ENCODE measurements around the gene NWD2. TPM values are rescaled to one million over a fixed set of nuclear protein-coding genes. Genes with fewer than 3 reads are reported as not detected.

Gene NWD2
- total RNA-seq, 1 donor from 2014 or later, result not detected

DNA sequence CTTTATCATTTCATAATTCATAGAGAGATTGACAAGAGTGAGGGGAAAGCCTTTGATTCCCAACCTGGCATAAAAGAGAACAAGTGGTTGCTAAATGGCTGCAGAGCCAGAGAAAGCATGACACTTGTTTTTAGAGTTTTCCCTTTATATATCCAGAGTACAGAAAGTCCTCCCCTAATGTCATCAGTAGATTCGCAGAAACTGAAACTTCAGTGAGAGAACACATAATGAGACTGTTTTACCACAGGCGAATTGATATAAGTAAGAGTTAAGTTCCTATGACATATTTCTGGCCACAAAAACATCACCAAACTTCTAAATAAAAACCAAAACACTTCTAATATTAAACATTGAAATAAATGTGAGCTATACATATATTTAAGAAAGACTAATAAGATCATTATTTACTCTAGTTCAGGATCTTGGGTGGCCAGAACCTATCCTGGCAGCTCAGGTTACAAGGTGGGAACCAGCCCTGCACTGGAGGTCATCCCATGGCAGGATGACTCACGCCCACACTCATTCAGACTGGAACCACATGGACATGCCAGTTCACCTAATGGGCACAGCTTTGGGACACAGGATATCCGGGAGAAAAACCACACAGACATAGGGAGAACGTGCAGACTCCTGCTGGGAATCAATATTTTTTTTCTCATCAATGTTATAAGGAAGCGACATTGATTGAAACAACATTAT lies 35.5 kb downstream of the NWD2 start:
- DNase-seq (ENCODE audit: low read depth, low spot score), result no peak

DNA sequence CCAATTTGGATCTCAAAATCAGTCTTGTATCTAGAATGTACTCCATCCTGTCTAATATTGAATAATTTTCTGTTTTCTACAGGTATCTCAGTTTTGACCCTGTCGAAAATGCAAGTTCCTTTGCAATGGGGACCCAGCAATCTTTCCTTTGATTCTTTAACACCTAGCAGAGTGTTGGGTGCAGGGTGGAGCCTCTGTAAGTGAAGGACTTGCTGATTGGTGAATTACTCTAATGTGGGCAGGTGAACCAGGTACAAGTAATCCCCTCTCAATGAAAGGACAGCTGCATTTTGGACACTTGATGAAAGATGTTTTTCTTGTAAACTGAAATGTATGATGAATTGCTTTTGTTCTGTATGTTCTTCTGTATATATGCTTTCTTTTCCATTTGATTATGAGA lies 54.9 kb downstream of the NWD2 start:
- DNase-seq (ENCODE audit: low read depth, low spot score), result no peak

DNA sequence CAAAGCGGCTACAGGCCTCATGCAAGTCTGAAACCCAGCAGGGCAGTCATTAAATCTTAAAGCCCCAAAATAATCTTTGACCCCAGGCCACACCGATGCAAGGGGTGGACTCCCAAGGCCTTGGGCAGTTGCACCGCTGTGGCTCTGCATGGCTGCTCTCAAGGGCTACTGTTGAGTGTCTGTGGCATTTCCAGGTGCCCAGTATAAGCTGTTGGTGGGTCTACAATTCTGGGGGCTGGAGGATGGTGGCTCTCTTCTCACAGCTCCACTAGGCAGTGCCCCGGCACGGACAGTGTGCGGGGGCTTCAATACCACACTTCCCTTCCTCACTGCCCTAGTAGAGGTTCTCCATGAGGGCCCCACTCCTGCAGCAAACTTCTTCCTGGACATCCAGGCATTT lies 60.1 kb downstream of the NWD2 start:
- no peak for DNase-seq (ENCODE audit: low read depth, low spot score)

- no peak for DNase-seq (ENCODE audit: low read depth, low spot score)
These were observed 61.4 kb downstream of the NWD2 start for GRCh38 chr4:37305984-37306383.

DNA sequence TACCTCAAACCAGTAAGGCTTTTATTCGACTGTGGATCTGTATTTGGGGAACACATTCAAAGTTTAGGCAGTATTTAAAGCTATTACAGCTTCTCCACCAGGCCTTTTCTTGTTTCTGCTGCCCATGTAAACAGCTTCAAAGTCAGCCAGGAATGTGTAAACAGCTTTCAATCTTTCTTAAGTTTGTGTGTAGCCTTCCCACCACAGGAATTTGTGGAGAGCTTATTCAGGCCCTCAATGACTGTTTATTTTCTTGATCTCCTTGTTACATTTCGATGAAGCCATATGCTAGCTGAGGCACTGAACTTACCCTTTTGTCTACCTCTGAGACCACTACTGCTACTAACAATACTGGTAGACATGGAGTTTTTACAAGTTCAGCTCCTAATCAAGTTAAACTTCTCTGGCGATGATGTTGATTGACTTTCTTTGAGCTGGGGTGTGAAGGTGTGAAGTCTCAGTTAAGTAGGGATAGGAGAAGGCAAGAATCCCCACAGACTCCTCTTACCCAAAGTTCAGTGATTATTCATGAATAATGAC lies 72.6 kb downstream of the NWD2 start:
- DNase-seq (ENCODE audit: low read depth, low spot score), result no peak

DNA sequence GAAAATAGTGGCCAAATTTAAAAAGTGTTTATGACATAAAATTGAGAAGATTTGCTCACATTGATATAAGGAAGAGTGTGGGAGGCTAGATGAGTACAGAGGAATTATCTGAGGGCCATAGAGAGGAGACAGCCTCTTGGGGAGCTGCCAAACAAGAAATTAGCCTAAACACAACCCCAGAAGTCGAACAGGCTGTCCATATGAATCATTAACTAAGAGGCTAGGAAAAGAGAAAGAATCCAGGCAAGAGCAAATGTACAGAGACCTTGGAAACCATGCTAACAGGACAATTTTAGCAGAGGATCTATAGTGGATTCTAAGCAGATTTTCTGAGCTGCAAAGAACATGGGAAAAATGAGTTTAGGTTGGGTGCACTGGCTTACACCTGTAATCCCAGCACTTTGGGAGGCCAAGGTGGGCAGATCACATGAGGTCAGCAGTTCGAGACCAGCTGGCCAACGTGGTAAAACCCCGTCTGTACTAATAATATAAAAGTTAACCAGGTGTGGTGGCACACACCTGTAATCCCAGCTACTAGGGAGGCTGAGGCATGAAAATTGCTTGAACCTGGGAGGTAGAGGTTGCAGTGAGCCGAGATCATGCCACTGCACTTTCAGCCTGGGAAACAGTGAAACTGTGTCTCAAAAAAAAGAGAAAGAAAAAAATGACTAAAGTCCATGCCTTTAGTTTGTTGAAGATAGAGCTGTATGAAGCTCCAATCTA lies 76.1 kb downstream of the NWD2 start:
- DNase-seq (ENCODE audit: low read depth, low spot score), result no peak

GRCh38 chr4:37322122-37322521 lies 77.6 kb downstream of the NWD2 start:
- DNase-seq (ENCODE audit: low read depth, low spot score), result no peak

- no peak for DNase-seq (ENCODE audit: low read depth, low spot score)
These were observed 80.0 kb downstream of the NWD2 start for GRCh38 chr4:37324546-37324945.

DNA sequence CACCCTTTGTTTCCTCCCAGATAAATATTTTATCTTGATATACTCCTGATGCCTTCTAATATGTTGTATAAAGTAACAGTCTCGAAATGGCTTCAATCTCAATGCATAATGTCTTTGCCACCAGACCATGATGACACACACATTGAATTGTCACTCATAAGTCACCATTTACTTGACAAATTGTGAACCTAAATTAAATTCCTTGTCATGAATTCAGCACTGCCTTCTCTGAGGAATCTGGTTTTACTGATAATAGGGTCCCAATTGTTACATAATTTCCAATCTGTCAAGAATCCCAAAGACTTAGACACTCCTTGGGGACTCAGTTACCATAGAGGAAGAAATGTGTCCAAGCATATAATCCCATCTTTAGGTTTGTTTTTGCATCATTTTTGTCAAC lies 82.3 kb downstream of the NWD2 start:
- no peak for DNase-seq (ENCODE audit: low read depth, low spot score)

- DNase-seq (ENCODE audit: low read depth, low spot score), result no peak
These were observed 94.4 kb downstream of the NWD2 start for GRCh38 chr4:37338972-37339371.

GRCh38 chr4:37358748-37359147 lies 114.2 kb downstream of the NWD2 start:
- DNase-seq (ENCODE audit: low read depth, low spot score), result no peak

GRCh38 chr4:37359261-37359660 lies 114.7 kb downstream of the NWD2 start:
- no peak for DNase-seq (ENCODE audit: low read depth, low spot score)

DNA sequence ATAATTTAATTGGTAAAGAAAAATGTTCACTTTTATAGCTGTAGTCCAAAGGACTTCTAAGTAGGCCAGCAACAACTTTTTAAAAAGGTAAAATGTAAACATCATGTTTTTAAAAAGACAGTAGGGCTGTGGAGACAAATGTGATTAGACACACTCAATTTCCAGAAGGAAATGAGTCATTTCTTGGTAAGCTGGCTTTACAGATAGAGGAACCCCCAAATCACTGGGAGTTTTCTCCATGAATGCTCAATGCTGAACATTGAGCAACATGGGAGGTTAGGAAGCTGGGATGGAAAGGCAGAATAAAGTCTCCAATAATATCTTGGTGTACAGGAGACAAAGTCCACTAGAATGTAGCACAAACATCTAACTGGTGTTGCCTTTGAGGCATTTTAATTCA lies 121.3 kb downstream of the NWD2 start:
- no peak for DNase-seq (ENCODE audit: low read depth, low spot score)

DNA sequence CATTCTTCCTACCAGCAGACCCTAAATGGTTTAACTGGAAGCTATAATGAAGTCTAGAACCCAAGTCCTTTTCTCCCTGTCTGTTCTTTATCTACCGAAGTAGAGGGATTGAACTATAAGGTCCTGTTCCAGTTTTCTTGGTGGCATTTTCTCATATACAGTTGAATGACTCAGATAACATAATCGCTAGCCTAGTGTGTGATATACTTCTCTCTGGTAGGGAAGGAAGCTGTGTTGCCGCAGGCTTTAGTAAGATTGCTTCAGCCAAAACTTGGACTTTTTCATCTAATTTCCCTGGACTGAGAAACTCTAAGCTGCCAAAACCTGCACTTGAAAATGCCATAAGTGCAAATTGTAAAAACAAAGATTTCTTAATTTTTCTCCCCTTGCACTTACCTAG lies 123.4 kb downstream of the NWD2 start:
- no peak for DNase-seq (ENCODE audit: low read depth, low spot score)

- no peak for DNase-seq (ENCODE audit: low read depth, low spot score)
These were observed 125.5 kb downstream of the NWD2 start for GRCh38 chr4:37370052-37370451.

DNA sequence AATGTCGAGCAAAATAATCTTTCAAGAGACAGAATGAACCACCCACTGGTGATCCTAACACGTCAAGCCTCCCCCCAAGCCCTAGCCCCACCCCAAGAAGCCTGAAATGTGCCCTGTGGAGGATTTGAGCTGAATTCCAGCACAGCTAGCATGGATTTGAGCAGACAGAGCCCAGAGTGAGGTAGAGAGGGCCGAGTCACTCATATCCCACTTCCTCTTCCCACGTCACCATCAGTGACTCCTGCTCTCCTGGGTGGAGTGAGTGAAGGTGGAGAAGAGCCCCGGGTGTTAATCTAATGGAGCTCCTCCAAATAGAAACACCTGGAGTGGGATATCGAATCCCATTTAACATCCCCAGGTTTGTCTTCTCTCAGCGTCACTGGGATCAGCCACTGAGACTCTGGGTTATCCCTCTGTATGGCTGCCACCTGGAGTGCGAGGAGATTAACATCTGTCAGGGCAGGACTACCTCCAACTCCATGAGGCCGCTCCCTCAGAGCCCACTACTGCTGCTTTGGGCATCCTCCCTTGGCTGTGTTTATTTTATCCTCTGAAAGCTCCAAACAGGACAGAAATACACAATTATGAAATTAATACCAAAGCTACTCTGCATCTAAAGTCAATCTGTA lies 136.6 kb downstream of the NWD2 start:
- no peak for DNase-seq (ENCODE audit: low read depth, low spot score)

DNA sequence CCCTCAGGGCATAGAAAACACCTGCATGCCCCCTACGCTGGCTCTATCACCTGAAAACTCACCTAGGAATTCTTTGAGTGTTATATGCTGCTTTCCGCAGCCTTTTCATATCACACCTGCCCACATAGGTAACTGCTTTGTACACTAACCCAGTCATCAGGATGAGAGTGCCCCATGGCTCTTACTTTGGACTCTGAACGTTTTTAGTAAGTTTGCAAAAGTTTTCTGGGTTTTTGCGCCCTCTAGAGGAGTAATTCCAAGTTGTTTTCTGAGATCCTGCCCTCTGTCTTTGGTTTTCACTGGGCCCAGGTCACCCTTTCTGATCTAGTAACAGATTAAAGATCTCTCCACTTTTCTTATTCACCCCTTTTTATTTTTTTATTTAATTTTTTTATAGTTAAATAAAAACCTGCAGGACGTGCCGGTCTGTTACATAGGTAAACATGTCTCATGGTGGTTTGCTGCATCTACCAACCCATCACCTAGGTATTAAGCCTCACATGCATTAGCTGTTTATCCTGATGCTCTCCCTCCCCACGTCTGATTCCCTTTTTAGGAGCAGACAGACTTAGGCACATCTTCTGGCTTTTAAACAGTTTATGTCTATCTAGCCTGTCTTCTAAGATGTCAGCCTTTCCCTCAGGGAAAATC lies 139.2 kb downstream of the NWD2 start:
- DNase-seq (ENCODE audit: low read depth, low spot score), result no peak

DNA sequence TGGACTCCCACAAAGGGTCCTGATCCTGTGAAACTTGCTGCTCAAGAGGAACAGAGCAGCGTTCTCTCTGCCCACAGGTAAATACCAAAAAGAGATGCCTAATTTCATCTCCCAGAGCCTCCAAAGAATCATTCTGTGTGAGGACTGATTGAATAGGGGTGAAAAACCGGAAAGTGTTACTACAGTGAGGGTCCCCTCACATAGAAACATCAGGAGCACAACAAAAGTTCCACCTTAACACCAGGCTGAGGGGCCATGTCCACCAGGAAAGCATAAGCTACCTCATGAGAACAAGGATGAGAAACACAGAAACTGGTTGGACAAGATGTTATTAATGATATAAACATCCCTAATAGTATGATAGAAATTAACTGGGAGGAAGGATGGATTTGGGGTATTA lies 140.9 kb downstream of the NWD2 start:
- no peak for DNase-seq (ENCODE audit: low read depth, low spot score)

- no peak for DNase-seq (ENCODE audit: low read depth, low spot score)
These were observed 144.3 kb downstream of the NWD2 start for GRCh38 chr4:37388681-37389365.

DNA sequence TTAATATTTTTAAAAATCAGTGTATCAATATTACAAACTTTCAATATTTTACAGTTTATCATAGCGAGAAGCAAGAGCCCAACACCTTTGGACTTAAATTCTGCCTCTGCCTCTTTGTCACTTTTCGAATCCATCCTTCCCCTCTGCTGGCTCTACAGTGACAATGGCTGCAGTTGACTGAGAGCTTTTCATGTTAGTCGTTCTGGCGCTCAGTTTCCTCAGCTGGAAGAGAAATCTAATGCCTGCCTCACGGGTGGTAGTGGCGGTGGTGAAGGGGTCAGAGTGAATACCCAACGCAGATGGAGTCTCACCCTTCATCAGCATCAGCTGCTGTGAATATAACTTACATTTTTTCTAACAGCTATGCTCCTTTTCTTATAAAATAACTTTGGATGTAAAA lies 144.8 kb downstream of the NWD2 start:
- DNase-seq (ENCODE audit: low read depth, low spot score), result no peak

DNA sequence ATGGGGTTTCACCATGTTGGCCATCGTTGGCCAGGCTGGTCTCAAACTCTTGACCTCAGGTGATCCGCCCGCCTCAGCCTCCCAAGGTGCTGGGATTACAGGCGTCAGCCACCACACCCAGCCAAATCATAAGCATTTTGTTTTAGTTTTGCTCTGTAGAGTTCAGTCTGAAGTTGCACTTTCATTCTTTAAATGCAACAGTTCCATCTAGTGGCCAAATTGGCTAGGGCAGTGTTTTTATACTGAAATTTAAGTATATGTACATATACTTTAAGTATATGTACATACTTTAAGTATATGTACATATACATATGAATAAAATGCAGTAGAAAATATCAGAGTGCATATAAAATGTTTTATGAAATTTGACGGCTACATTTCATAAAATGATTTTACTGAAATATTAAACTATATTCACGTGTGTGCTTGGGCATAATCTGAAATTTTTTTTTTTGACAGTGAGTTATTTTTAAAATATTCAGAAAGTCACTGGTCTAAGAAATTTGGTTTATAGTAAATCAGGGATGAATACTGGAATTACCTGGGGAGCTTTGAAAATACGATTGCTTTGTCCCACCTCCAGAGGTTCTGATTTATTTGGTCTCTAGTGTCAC lies 145.5 kb downstream of the NWD2 start:
- no peak for DNase-seq (ENCODE audit: low read depth, low spot score)
